ENCODE measurements around the gene ACOT12.

GRCh38 chr5:81371354-81371876 lies 22.5 kb downstream of the ACOT12 start:
- TF ChIP-seq CTCF (IDR thresholded peaks at IDR 0.05) (no peak), POLR2A (IDR thresholded peaks at IDR 0.05) (no peak)

All from thyroid gland (tissue), 4 donors.